T-helper 2 cell treated with Interferon-gamma antibody and Interleukin-4, amounts not matched to agents 5 μg/mL and 100 μg/mL, for 36 hours (primary cell): ENCODE data around the gene CACNB4.
"Not testable (repeated sequence)": the region's sequence is repeated elsewhere in the genome, so short reads cannot be mapped to it uniquely, and the experiment has no call there.

Experiments used
- DNase-seq: peaks from one replicate; pipeline ENCODE4 v3.0.0; 2021; ENCODE audit warnings: low spot score
- H3K27ac Mint-ChIP-seq: one replicate; pipeline ENCODE4 v1.8.0; 2021; ENCODE audit warnings: mild to moderate bottlenecking, mixed read lengths
- H3K27me3 Mint-ChIP-seq: one replicate; pipeline ENCODE4 v1.8.0; 2021; ENCODE audit warnings: low read depth, mixed read lengths
- H3K36me3 Mint-ChIP-seq: one replicate; pipeline ENCODE4 v1.8.0; 2021; ENCODE audit warnings: low read depth, mixed read lengths
- H3K4me1 Mint-ChIP-seq: one replicate; pipeline ENCODE4 v1.8.0; 2021; ENCODE audit warnings: low read depth, mixed read lengths
- H3K4me3 Mint-ChIP-seq: one replicate; pipeline ENCODE4 v1.8.0; 2022; ENCODE audit warnings: mild to moderate bottlenecking, moderate library complexity, mixed read lengths
- H3K9me3 Mint-ChIP-seq: one replicate; pipeline ENCODE4 v1.8.0; 2021; ENCODE audit warnings: mixed read lengths

CACNB4 gene

DNA sequence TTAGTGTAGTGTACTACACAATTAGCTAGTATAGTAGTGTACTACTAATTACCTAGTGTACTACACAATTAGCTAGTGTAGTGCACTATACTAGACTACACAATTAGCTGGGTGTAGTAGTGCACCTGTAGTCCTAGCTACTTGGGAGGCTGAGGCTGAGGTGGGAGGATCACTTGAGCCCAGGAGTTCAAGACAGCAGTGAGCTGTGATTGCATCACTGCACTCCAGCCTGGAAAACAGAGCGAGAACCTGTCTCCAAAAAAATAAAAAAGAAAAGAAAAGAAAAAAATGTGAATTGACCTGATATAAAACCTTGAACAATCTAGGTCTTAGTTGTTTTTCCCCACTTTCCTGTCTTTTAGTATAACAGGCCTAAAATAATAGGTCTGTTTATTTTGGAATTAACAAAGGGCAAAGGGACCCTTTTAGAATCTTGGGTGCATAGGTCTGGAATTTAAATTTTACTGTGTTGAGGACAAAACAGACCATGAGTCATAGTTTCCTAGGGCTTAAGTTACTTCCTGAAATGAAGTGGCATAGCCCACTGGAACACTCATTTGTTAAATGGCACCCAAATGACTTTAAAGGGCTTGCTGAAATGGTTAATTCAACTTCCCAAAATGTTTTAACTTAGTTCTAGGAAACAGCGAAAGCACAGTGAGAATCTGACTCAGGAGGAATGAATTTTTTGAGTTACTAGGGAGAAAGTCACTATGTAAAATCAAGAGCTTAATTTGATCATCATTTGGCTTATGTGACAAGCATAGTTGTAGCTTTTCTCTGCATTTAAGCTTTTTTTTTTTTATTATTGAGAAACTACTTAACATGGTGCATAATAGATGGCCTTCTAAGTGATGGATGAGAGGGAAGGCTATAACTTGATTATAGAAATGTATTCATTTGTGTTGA is 219.9 kb downstream of the CACNB4 start:
- H3K27ac Mint-ChIP-seq = no peak overlapping the region

DNA sequence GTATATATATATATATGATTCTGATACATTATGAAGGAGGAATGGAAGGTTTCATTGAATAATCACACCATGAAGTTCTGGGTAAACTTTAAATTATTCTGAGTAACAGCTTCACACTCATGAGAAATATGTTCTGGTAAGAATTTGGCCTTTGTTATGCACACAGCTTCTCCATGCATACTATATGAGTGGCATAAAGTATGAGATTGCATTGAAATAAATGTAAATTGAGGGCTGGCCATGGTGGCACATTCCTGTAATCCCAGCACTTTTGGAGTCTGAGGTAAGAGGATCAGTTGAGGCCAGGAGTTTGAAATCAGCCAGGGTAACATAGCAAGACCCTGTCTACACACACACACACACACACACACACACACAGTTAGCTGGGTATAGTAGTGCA is 220.6 kb downstream of the CACNB4 start:
- Mint-ChIP-seq H3K9me3 (no peaks in the 10 kb centered on the region), H3K27ac (no peak overlapping the region), H3K4me3 (no peak overlapping the region), H3K36me3 (no peaks in the 10 kb centered on the region), H3K4me1 (peaks cover 4% of the 10 kb centered on the region), H3K27me3 (no peaks in the 10 kb centered on the region)
- DNase-seq = no peak

More for the DNA sequence above, 219.9 kb downstream of the CACNB4 start:
- Mint-ChIP-seq H3K36me3 (no peaks in the 10 kb centered on the region), H3K4me1 (peaks cover 4% of the 10 kb centered on the region), H3K9me3 (no peaks in the 10 kb centered on the region), H3K4me3 (no peak overlapping the region), H3K27me3 (no peaks in the 10 kb centered on the region)
- no peak for DNase-seq

DNA sequence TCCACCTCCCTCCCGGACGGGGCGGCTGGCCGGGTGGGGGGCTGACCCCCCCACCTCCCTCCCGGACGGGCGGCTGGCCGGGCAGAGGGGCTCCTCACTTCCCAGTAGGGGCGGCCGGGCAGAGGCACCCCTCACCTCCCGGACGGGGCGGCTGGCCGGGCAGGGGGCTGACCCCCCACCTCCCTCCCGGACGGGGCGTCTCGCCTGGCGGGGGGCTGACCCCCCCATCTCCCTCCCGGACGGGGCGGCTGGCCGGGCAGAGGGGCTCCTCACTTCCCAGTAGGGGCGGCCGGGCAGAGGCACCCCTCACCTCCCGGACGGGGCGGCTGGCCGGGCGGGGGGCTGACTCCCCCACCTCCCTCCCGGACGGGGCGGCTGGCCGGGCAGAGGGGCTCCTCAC is 223.2 kb downstream of the CACNB4 start:
- not testable (repeated sequence) for H3K4me1 Mint-ChIP-seq, H3K9me3 Mint-ChIP-seq, H3K4me3 Mint-ChIP-seq, H3K36me3 Mint-ChIP-seq, H3K27me3 Mint-ChIP-seq, DNase-seq, H3K27ac Mint-ChIP-seq

DNA sequence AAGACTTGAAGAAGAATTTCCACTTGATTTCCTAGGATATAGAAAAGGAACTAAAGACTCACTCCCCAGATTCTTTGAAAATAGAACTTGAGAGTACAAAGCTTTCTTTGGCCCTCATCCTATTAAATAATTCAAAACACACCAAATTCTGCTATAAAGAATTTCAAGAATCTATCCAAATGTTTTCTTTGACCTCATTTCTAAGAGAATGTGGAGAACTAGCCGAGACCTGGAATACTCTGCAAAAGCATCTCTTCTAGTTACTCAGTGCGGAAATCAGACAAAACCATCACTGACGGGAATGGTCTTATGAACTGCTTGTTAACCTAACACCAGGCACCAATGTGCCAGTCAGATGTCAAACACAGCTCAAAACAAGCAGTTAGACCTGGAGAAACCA is 226.4 kb downstream of the CACNB4 start:
- Mint-ChIP-seq H3K27me3 (peaks cover 7% of the 10 kb centered on the region), H3K27ac (no peak overlapping the region), H3K36me3 (no peaks in the 10 kb centered on the region), H3K4me1 (no peaks in the 10 kb centered on the region), H3K4me3 (no peak overlapping the region), H3K9me3 (no peaks in the 10 kb centered on the region)
- no peak for DNase-seq

DNA sequence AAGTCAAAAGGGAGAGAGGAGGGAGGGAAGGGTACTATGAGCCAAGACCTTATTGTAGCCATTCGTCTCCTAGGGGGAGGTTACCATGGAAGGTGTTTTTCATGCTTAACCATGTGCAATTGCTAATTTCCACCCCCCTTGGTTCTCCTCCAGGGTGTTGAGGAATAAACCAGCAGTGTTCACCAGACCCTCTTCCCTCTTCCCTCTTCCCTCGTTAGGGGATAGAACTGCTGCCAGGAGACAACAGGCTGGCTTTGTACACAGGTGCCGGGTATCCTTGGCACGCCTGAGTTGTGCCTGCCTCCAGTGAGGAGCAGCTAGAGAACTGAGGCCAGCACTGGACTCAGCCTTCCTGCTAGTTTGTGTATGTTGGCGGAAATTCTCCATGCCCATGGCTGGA is 229.6 kb downstream of the CACNB4 start:
- H3K4me1 Mint-ChIP-seq = no peaks in the 10 kb centered on the region
- H3K36me3 Mint-ChIP-seq = no peaks in the 10 kb centered on the region
- DNase-seq = no peak
- H3K27me3 Mint-ChIP-seq = peaks cover 8% of the 10 kb centered on the region
- H3K9me3 Mint-ChIP-seq = no peaks in the 10 kb centered on the region
- no peak overlapping the region for H3K27ac Mint-ChIP-seq
- no peak overlapping the region for H3K4me3 Mint-ChIP-seq

DNA sequence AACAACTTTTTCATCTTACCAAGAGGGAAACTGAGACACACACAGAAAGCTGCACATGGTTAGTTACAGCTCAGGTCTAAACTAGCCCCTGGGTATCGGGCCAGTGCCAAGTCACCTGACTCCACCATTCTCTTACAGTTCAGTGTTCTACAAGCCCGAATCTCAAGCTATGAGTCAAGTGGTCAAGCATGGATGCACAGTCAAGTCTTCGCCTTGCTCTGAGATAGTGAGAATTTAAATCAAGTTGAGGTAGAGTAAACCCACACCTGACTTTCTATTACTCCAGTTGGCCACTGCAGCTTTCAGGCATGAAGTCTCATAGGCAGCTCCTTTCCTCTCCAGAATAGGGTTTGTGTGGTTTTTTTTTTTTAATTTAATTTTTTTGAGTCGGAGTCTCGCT is 236.1 kb downstream of the CACNB4 start:
- H3K36me3 Mint-ChIP-seq = no peaks in the 10 kb centered on the region
- no peak overlapping the region for H3K4me3 Mint-ChIP-seq
- no peaks in the 10 kb centered on the region for H3K9me3 Mint-ChIP-seq
- no peak overlapping the region for H3K27ac Mint-ChIP-seq
- no peak for DNase-seq
- peaks cover 3% of the 10 kb centered on the region for H3K27me3 Mint-ChIP-seq
- no peaks in the 10 kb centered on the region for H3K4me1 Mint-ChIP-seq

DNA sequence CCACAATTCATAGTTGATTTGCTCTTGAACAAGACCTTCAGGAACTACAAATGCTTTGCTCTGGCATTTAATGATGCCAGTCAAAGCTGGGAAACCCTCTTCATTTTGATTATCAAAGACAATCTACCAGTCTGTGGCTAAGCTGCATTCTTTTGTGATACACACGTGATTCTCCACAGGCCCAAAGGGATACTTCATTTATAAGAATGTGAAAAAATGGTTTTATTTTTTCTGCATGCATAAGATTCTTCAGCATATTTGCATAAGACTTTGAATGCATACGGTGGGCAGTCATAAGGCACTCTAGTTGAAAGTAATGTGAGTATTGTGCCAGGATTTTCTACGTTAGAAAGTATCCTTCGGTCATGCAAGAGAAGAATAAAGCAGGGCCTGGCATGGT is 237.7 kb downstream of the CACNB4 start:
- H3K36me3 Mint-ChIP-seq = no peaks in the 10 kb centered on the region
- no peak overlapping the region for H3K27ac Mint-ChIP-seq
- no peaks in the 10 kb centered on the region for H3K9me3 Mint-ChIP-seq
- H3K4me1 Mint-ChIP-seq = no peaks in the 10 kb centered on the region
- DNase-seq = no peak
- H3K4me3 Mint-ChIP-seq = no peak overlapping the region
- H3K27me3 Mint-ChIP-seq = no peaks in the 10 kb centered on the region

DNA sequence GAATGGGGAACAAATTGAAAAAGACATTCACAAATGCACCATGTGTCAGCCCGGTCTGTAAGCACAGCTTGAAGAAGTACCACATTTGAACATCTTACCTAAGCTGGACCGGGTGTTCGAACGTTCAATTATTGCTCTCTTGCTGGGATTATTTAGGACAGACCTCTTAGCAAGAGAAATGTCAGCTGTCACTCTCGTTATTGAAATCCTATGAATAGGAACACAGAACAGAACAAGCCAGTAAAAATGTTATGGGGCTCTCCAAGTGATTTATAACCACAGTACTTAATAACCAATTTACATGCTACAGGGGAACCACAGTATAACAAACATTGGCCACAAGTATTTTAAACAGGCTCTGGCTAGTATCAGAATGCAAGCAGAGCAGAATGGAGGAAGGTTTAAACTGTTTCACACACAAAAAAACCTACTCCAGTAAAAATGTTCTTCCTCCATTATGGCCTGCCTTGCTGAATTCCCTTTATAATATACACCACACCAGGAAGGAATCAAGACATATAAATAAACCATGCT is 238.2 kb downstream of the CACNB4 start:
- H3K27ac Mint-ChIP-seq = no peak overlapping the region
- H3K36me3 Mint-ChIP-seq = no peaks in the 10 kb centered on the region
- DNase-seq = no peak
- H3K4me1 Mint-ChIP-seq = no peaks in the 10 kb centered on the region
- H3K27me3 Mint-ChIP-seq = no peaks in the 10 kb centered on the region
- H3K4me3 Mint-ChIP-seq = no peak overlapping the region
- no peaks in the 10 kb centered on the region for H3K9me3 Mint-ChIP-seq

DNA sequence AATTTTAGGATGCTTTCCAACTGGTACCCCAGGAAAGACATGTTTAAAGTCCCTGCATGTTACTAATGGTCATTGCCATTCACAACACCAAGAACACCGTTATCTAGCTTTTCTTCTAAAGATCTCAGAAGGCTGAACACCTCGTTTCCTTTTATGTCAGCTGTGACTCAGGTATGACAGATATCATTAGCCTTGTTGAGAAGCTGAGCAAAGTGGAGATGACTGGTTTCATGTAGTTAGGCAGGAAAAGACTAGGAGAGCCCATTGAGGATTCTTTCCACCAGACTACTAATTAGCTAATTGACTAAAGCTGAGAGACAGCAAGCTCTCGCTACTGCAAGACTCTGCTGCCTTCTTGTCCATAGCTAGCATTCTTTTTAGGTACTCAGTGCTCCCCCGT is 238.6 kb downstream of the CACNB4 start:
- H3K36me3 Mint-ChIP-seq = no peaks in the 10 kb centered on the region

DNA sequence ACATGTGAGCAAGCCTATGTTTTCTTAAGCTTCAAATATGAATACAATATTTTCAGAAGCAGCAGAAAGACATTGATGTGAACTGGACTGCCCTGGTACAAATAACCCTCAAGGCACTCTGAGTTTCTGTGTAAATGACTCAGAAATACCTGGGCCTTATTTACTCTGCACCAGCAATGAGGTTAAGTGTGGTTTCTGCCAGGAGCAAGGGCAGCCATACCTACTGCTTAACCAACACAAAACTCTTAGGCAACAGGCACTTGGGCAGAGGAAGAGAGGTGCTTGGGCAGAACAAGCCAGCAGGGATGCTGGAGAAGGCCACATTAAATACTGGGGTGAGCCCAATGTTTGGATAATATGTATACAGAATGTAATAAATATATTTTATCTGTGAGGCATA is 241.2 kb downstream of the CACNB4 start:
- Mint-ChIP-seq H3K4me1 (no peaks in the 10 kb centered on the region), H3K36me3 (no peaks in the 10 kb centered on the region), H3K9me3 (no peaks in the 10 kb centered on the region), H3K27me3 (peaks cover 5% of the 10 kb centered on the region), H3K27ac (no peak overlapping the region), H3K4me3 (no peak overlapping the region)
- no peak for DNase-seq

More for the DNA sequence above, 238.6 kb downstream of the CACNB4 start:
- Mint-ChIP-seq H3K27ac (no peak overlapping the region), H3K4me1 (no peaks in the 10 kb centered on the region), H3K4me3 (no peak overlapping the region), H3K9me3 (no peaks in the 10 kb centered on the region), H3K27me3 (no peaks in the 10 kb centered on the region)
- no peak for DNase-seq

DNA sequence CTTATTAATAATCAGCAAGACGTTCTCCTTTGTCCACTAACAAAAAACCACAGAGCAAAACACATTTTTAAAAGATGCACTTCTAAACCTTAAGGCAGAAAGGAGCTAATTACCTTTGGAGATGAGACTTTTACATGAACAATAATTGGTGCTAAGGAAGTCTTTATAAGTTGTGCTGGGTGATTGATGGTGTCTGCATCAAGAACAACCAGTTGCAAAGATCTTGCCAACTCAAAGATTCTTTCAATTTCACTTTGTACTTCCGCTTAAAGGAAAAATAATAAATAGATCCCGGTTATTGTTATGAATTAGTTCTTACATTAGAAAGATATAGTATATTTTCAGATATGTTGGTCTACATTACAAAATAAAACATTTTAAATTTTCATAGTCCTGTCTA is 243.7 kb downstream of the CACNB4 start:
- H3K4me3 Mint-ChIP-seq = no peak overlapping the region

DNA sequence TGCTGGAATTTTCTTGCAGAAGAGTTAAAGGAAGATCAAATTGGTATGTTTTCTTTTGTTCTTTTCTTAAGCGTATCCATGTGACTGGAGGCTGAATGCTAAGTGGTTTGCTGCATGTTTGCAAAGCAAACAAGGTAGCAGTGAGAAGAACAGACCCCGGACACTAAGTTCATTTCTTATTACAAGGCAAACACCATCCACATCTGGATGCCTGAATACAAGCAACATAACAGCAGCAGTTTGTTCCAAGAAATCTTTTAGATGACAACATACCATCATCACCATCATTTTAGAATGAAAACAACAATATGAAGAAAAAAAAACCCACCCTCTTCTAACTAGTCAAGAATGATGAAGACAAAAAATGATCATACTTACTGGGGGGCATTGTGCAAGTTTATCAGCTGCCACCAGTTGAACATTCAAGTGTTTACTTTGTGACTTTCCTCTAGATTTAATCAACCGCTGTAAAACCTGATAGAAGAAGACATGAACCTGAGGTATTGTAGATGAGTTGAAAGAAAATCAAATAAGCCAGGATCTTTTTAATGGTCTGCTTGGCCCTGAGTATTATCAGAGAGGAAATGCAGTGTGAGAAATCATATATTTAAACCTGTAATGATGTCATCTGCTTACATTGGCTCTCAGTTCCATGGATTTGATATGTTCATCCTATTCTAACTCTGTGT is 245.6 kb downstream of the CACNB4 start:
- no peaks in the 10 kb centered on the region for H3K4me1 Mint-ChIP-seq
- no peak for DNase-seq
- peaks cover 13% of the 10 kb centered on the region for H3K27me3 Mint-ChIP-seq
- no peaks in the 10 kb centered on the region for H3K36me3 Mint-ChIP-seq
- H3K27ac Mint-ChIP-seq = no peak overlapping the region
- H3K9me3 Mint-ChIP-seq = no peaks in the 10 kb centered on the region
- no peak overlapping the region for H3K4me3 Mint-ChIP-seq

More for the DNA sequence above, 243.7 kb downstream of the CACNB4 start:
- H3K9me3 Mint-ChIP-seq = no peaks in the 10 kb centered on the region
- no peak for DNase-seq
- peaks cover 7% of the 10 kb centered on the region for H3K27me3 Mint-ChIP-seq
- H3K4me1 Mint-ChIP-seq = no peaks in the 10 kb centered on the region
- no peaks in the 10 kb centered on the region for H3K36me3 Mint-ChIP-seq
- H3K27ac Mint-ChIP-seq = no peak overlapping the region

DNA sequence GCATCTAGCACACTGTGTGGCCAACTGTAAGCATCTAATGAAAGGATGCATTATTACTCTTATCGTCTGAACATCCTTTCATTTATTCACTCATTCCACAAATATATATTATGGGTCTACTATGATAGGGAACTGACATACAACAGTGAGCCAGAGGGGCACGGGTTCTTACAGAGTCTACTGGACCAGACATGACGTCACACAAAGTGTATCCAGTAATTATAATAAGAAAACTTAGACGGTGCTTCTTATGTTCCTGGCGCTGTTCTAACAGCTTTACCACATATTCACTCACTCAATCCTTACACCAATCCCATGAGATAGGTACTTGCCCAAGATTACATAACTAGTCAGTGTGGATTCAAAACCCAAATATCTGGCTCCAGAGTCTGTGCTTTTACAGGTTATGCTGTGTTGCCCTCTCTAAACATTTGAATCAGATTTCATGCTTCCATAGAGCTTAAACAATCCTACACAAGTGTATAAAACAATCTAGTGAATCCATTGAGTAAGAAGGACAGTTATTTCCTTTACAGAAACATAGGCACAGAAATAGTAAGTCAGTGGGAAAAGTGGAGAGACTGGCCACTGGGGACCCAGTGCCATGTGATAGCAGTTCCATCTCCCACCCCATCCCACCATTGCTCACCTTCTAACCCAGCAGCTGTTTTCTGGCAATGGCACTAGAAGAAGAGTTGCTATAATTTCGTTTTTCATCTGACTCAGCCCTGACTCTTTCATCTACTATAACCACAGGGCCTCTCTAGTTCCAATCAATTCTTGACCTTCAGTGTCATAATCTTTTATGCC is 246.4 kb downstream of the CACNB4 start:
- H3K4me1 Mint-ChIP-seq = no peaks in the 10 kb centered on the region
- H3K36me3 Mint-ChIP-seq = no peaks in the 10 kb centered on the region
- H3K27me3 Mint-ChIP-seq = peaks cover 14% of the 10 kb centered on the region
- no peaks in the 10 kb centered on the region for H3K9me3 Mint-ChIP-seq
- no peak overlapping the region for H3K27ac Mint-ChIP-seq
- no peak for DNase-seq
- no peak overlapping the region for H3K4me3 Mint-ChIP-seq

DNA sequence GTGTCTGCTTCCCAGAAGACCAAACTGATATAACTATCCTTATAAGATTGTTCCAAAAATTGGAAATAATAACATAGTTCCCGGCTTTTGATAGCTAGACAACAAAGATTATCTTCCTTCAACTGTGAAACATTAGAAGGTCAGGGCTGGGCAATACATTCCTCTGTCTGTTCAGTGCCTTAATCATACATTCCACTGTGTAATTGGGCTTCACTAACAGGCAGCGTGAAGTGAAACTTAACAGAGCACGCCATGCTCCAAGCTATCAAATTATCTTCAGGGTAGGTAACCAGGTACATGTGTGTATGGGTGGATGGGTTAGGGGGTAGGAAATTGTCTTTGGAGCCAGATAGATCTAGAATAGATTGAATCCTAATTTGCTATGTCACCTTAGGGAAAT is 247.1 kb downstream of the CACNB4 start:
- H3K27ac Mint-ChIP-seq = no peak overlapping the region
- no peaks in the 10 kb centered on the region for H3K4me1 Mint-ChIP-seq
- no peaks in the 10 kb centered on the region for H3K36me3 Mint-ChIP-seq
- no peak for DNase-seq
- H3K9me3 Mint-ChIP-seq = no peaks in the 10 kb centered on the region
- peaks cover 16% of the 10 kb centered on the region for H3K27me3 Mint-ChIP-seq
- H3K4me3 Mint-ChIP-seq = no peak overlapping the region
